IPS DF 6.9 (cell line): ENCODE measurements around the gene RPP14.

Source experiments
- DNase-seq: peaks from one replicate; pipeline ENCODE4 v3.0.0-alpha.2; 2013; ENCODE audit warnings: low read depth, low spot score
- H3K27ac ChIP-seq: one replicate; pipeline ENCODE4 v1.5.1; 2013; ENCODE audit warnings: low read length, control low read depth
- H3K27me3 ChIP-seq: 2 replicates; pipeline ENCODE4 v1.6.1; 2013; ENCODE audit warnings: mild to moderate bottlenecking, low read length; ENCODE audit not compliant: control insufficient read depth, insufficient read depth
- H3K36me3 ChIP-seq: 2 replicates; pipeline ENCODE4 v1.6.1; 2013; ENCODE audit warnings: low read length; ENCODE audit not compliant: control insufficient read depth, insufficient read depth
- H3K4me1 ChIP-seq: 2 replicates; pipeline ENCODE4 v1.6.1; 2013; ENCODE audit warnings: low read length; ENCODE audit not compliant: control insufficient read depth, insufficient read depth
- H3K4me3 ChIP-seq: 2 replicates; pipeline ENCODE4 v1.5.1; 2013; ENCODE audit warnings: mild to moderate bottlenecking, low read length
- H3K9me3 ChIP-seq: 2 replicates; pipeline ENCODE4 v1.6.1; 2013; ENCODE audit warnings: low read length, inconsistent platforms; ENCODE audit not compliant: control insufficient read depth, insufficient read depth
- WGBS: extraction: QIAGEN DNeasy Blood & Tissue Kit; methylation state at CpG from one replicate; pipeline ENCODE4 v1.1.7; 2013; ENCODE audit warnings: mixed read lengths, missing lambda C conversion rate; ENCODE audit not compliant: insufficient read length, insufficient coverage; 5-methylcytosine and 5-hydroxymethylcytosine counted together

Gene RPP14

GRCh38 chr3:58355179-58355578 lies 49.1 kb downstream of the RPP14 start:
- H3K36me3 ChIP-seq, result no peaks in the 10 kb centered on the region
- no peak overlapping the region for H3K27ac ChIP-seq
- H3K4me3 ChIP-seq, result no peak overlapping the region
- DNase-seq, result no peak
- H3K27me3 ChIP-seq, result no peaks in the 10 kb centered on the region
- H3K9me3 ChIP-seq, result no peaks in the 10 kb centered on the region
- WGBS, result no CpG with 5 or more reads among the region's 8 CpGs
- H3K4me1 ChIP-seq, result peaks cover 4% of the 10 kb centered on the region

GRCh38 chr3:58356054-58356453 lies 50.0 kb downstream of the RPP14 start:
- WGBS, result no CpG with 5 or more reads among the region's 4 CpGs
- DNase-seq, result no peak
- no peaks in the 10 kb centered on the region for H3K36me3 ChIP-seq
- H3K9me3 ChIP-seq, result no peaks in the 10 kb centered on the region
- H3K4me1 ChIP-seq, result peaks cover 4% of the 10 kb centered on the region
- no peak overlapping the region for H3K27ac ChIP-seq
- H3K27me3 ChIP-seq, result no peaks in the 10 kb centered on the region
- H3K4me3 ChIP-seq, result no peak overlapping the region

GRCh38 chr3:58357402-58357801 lies 51.4 kb downstream of the RPP14 start:
- DNase-seq, result no peak
- no peaks in the 10 kb centered on the region for H3K4me1 ChIP-seq
- no peak overlapping the region for H3K27ac ChIP-seq
- no CpG with 5 or more reads among the region's 3 CpGs for WGBS
- no peaks in the 10 kb centered on the region for H3K9me3 ChIP-seq
- H3K36me3 ChIP-seq, result no peaks in the 10 kb centered on the region
- no peak overlapping the region for H3K4me3 ChIP-seq
- H3K27me3 ChIP-seq, result no peaks in the 10 kb centered on the region

GRCh38 chr3:58358092-58358491 lies 52.0 kb downstream of the RPP14 start:
- DNase-seq, result no peak
- no peaks in the 10 kb centered on the region for H3K36me3 ChIP-seq
- WGBS, result no CpG with 5 or more reads among the region's 3 CpGs
- no peak overlapping the region for H3K4me3 ChIP-seq
- H3K27ac ChIP-seq, result no peak overlapping the region
- no peaks in the 10 kb centered on the region for H3K4me1 ChIP-seq
- no peaks in the 10 kb centered on the region for H3K9me3 ChIP-seq
- H3K27me3 ChIP-seq, result no peaks in the 10 kb centered on the region

- H3K27ac ChIP-seq, result no peak overlapping the region
- H3K36me3 ChIP-seq, result no peaks in the 10 kb centered on the region
- no peak for DNase-seq
- no peak overlapping the region for H3K4me3 ChIP-seq
- H3K27me3 ChIP-seq, result no peaks in the 10 kb centered on the region
- no peaks in the 10 kb centered on the region for H3K4me1 ChIP-seq
- H3K9me3 ChIP-seq, result no peaks in the 10 kb centered on the region
- WGBS, result no CpG with 5 or more reads among the region's 4 CpGs
These were observed 52.8 kb downstream of the RPP14 start for GRCh38 chr3:58358808-58359207.

- no CpG with 5 or more reads among the region's 4 CpGs for WGBS
- Histone ChIP-seq H3K9me3 (no peaks in the 10 kb centered on the region), H3K27me3 (no peaks in the 10 kb centered on the region), H3K4me3 (no peak overlapping the region), H3K4me1 (no peaks in the 10 kb centered on the region), H3K27ac (no peak overlapping the region), H3K36me3 (no peaks in the 10 kb centered on the region)
- no peak for DNase-seq
These were observed 53.6 kb downstream of the RPP14 start for GRCh38 chr3:58359621-58360020.

GRCh38 chr3:58361866-58362265 lies 55.8 kb downstream of the RPP14 start:
- H3K36me3 ChIP-seq, result no peaks in the 10 kb centered on the region
- H3K4me3 ChIP-seq, result no peak overlapping the region
- DNase-seq, result no peak
- H3K9me3 ChIP-seq, result no peaks in the 10 kb centered on the region
- no peaks in the 10 kb centered on the region for H3K27me3 ChIP-seq
- H3K27ac ChIP-seq, result no peak overlapping the region
- H3K4me1 ChIP-seq, result no peaks in the 10 kb centered on the region

GRCh38 chr3:58366699-58367098 lies 60.7 kb downstream of the RPP14 start:
- Histone ChIP-seq H3K9me3 (no peaks in the 10 kb centered on the region), H3K4me3 (no peak overlapping the region), H3K27me3 (no peaks in the 10 kb centered on the region), H3K36me3 (no peaks in the 10 kb centered on the region), H3K4me1 (no peaks in the 10 kb centered on the region), H3K27ac (no peak overlapping the region)
- DNase-seq, result no peak
- no CpG with 5 or more reads among the region's 1 CpG for WGBS

GRCh38 chr3:58369038-58369437 lies 63.0 kb downstream of the RPP14 start:
- no peaks in the 10 kb centered on the region for H3K27me3 ChIP-seq
- H3K36me3 ChIP-seq, result no peaks in the 10 kb centered on the region
- H3K4me1 ChIP-seq, result no peaks in the 10 kb centered on the region
- no peak overlapping the region for H3K27ac ChIP-seq
- WGBS, result no CpG with 5 or more reads among the region's 1 CpG
- no peaks in the 10 kb centered on the region for H3K9me3 ChIP-seq
- no peak for DNase-seq
- no peak overlapping the region for H3K4me3 ChIP-seq
